HL-60 (cell line): ENCODE data around the gene TRPM2.

Experiments
- CTCF ChIP-seq: IDR thresholded peaks from one replicate; pipeline ENCODE4 v1.5.1; 2011; ENCODE audit warnings: low read length, control low read depth, inconsistent platforms; ENCODE audit not compliant: insufficient read depth
- POLR2AphosphoS5 ChIP-seq: IDR thresholded peaks from 2 replicates; pipeline ENCODE4 v1.6.1; 2012; ENCODE audit warnings: low read depth

- TF ChIP-seq CTCF (no peak), POLR2AphosphoS5 (no peak)
Measured at GRCh38 chr21:44413566-44414290, 60.3 kb downstream of the TRPM2 start.
